ENCODE measurements around the gene HSCB. TPM values are rescaled to one million over a fixed set of nuclear protein-coding genes. Genes with fewer than 3 reads are reported as not detected.
A peak's percentile ranks its signal among the peaks of the same experiment; 100 is the strongest.
"Not testable (repeated sequence)": the region's sequence is repeated elsewhere in the genome, so short reads cannot be mapped to it uniquely, and the experiment has no call there.

Gene HSCB
- total and polyA plus RNA-seq, 2 donors = 13.2 to 20.7 TPM

DNA sequence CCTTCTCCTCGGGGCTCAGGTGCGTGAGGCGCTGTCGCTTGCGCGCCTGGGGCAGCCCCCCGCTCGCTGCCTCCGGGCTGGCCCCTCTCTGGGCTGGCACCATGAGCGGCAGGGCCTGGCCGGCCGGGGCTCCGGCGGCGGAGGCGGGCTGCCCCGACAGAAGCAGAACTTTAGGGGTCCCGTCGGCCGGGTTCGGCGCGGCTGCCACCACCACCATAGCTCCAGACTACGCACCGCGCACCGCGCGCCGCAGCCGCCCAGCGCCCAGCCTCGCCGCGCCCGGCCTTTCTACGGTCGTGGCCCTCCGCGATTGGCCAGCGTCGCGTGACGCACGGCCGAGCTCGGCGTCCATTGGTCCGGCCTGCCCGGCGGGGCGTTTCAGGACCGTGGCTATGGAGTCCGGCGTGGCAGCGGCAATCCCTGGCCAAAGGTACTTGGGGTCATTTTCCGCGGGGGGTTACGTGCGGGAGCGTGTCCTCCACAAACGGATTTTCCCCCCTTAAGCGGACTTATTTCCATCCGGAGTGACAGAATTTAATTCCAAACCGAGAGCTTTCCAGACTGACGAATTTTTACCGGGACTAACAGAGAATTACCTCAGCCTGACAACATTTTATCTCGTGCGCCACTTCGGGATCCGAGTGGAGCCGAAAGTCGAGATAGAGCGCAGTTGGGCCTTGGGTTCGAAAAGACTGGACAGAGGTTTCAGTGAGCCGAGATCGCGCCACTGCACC is 58.6 kb downstream of the HSCB start, which contains the start of gene XBP1:
Gene XBP1 (minus strand): TSS at position 262 of the 734 bp plus-strand sequence.
- Histone ChIP-seq H3K36me3 (ENCODE audit: insufficient read depth) (peaks cover 4% of the 10 kb centered on the region), H3K4me1 (ENCODE audit: insufficient read depth) (no peaks in the 10 kb centered on the region), H3K27ac (ENCODE audit: low read depth) (peak within 1 kb of the TSS; percentile 100), H3K4me3 (ENCODE audit: low read depth, low read length) (peak within 1 kb of the TSS; percentile 92)
- peak; percentile 84 for DNase-seq (ENCODE audit: extremely low spot score)
- whole genome bisulfite sequencing = under 1% methylated on average over 78 of the region's 78 CpGs

DNA sequence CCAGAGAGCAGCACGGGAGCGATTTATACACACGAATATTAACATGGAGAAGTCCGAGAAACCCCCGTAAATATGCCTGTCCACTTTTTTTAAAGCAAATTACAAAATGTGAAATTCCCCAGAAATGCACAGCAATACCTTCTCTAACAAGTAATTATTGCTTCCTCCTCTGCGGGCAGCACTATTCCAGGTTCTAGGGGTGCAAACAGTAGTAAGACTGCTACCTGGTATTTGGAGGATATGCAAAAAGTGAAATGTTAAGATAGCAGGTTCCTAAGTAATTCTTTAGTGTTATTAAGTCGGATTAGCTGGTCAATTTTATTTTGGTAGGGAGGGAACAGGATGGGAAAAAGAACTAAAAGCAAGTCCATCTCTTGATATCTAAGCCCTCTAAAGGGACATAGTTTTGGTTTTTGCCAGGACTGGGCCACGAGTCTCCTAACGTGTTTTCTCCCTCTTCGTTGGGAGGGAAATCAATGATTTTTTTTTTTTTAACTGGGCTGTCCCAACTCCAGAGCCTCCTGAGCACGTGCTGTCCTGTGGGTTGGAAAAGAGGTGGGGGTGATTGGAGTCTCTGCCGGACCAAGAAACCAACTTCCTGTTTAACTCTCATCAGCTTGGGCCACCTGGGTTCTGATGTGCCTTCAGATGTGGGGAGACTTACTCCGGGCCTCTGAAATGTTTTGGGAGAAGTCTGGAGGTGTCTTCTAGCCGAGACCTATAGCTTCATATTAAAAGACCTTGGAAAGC is 60.2 kb downstream of the HSCB start:
- H3K4me3 ChIP-seq (ENCODE audit: low read depth, low read length) = no peak overlapping the region
- peaks cover 2% of the 10 kb centered on the region for H3K36me3 ChIP-seq (ENCODE audit: insufficient read depth)
- no peak overlapping the region for H3K27ac ChIP-seq (ENCODE audit: low read depth)
- no peak for DNase-seq (ENCODE audit: extremely low spot score)
- H3K4me1 ChIP-seq (ENCODE audit: insufficient read depth) = no peaks in the 10 kb centered on the region
- 59% methylated on average over 14 of the region's 14 CpGs for WGBS

- H3K4me1 ChIP-seq (ENCODE audit: insufficient read depth) = no peaks in the 10 kb centered on the region
- H3K36me3 ChIP-seq (ENCODE audit: insufficient read depth) = no peaks in the 10 kb centered on the region
- no peak overlapping the region for H3K4me3 ChIP-seq (ENCODE audit: low read depth, low read length)
- 81% methylated on average over 7 of the region's 7 CpGs for WGBS
- no peak overlapping the region for H3K27ac ChIP-seq (ENCODE audit: low read depth)
- no peak for DNase-seq (ENCODE audit: extremely low spot score)
Observed at GRCh38 chr22:28802595-28803123, 60.8 kb downstream of the HSCB start.

GRCh38 chr22:28805426-28805825 is 63.6 kb downstream of the HSCB start:
- H3K4me1 ChIP-seq (ENCODE audit: insufficient read depth); H3K36me3 ChIP-seq (ENCODE audit: insufficient read depth); H3K27ac ChIP-seq (ENCODE audit: low read depth); H3K4me3 ChIP-seq (ENCODE audit: low read depth, low read length); DNase-seq (ENCODE audit: extremely low spot score): not testable (repeated sequence)
- WGBS = 90% methylated on average over 5 of the region's 5 CpGs

Other genes starting within 250 kb of the HSCB start
- 81.9 TPM for gene TTC28, start 62.2 kb upstream of the HSCB start, total RNA-seq
- 15.9 TPM for gene TTC28, start 62.2 kb upstream of the HSCB start, polyA plus RNA-seq
- 15.6 TPM for gene CHEK2, start 219 bp upstream of the HSCB start, total RNA-seq
- gene CHEK2, start 219 bp upstream of the HSCB start, polyA plus RNA-seq = 8.8 TPM
- 33.0 TPM for gene CCDC117, start 30.7 kb downstream of the HSCB start, total RNA-seq
- 13.5 TPM for gene CCDC117, start 30.7 kb downstream of the HSCB start, polyA plus RNA-seq
- gene XBP1, start 58.5 kb downstream of the HSCB start, total RNA-seq = 168 TPM
- 68.1 TPM for gene XBP1, start 58.5 kb downstream of the HSCB start, polyA plus RNA-seq
- 7.4 TPM for gene ZNRF3, start 141.5 kb downstream of the HSCB start, total RNA-seq
- gene ZNRF3, start 141.5 kb downstream of the HSCB start, polyA plus RNA-seq = 8.7 TPM

All from urinary bladder (tissue), 4 donors.